Right lobe of liver (tissue), 4 donors: ENCODE results near the gene LRFN2.

ENCODE experiments used
- POLR2A ChIP-seq: fragments of 450-650 bp; IDR thresholded peaks from one replicate; pipeline ENCODE4 v1.6.1; 2017; ENCODE audit warnings: antibody characterized with exemption, mild to moderate bottlenecking
- TF ChIP-seq, protein P1 (sequence below), 4 donors: fragments of 200-600 bp in 3 of 4; fragments of 450-650 bp in 1 of 4; IDR thresholded peaks; one replicate each; pipeline versions ENCODE4 v1.5.1 to v1.8.0; 2016 to 2022; ENCODE audit warnings: antibody characterized with exemption in 4 of 4, mild to moderate bottlenecking in 2 of 4
- donor health status: DM: no; HTN: no; CAD: no.
- donor health status: DM: no; HTN: no; CAD: no.
- donor health status: DM: no; HTN: yes; CAD: no.

DNA sequence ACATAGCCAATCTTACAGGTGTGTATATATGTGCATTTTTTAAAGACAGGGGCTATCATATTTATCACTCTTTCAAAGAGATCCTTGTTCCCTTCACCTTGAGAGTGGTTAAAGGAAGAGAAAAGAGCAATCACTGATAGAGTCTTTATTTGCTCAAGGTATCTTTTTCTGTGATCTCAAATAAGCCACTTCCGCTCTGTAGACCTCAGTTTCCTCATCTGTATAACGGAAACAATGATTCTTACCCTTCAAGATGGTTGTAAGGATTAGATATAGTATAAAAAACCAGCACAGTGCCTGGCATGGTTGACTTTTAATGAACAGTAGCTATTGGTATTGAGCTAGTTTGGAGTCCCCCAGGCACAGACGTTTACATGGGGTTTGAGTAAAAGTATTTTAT is 10.1 kb upstream of the LRFN2 start:
- TF ChIP-seq, protein P1, sequence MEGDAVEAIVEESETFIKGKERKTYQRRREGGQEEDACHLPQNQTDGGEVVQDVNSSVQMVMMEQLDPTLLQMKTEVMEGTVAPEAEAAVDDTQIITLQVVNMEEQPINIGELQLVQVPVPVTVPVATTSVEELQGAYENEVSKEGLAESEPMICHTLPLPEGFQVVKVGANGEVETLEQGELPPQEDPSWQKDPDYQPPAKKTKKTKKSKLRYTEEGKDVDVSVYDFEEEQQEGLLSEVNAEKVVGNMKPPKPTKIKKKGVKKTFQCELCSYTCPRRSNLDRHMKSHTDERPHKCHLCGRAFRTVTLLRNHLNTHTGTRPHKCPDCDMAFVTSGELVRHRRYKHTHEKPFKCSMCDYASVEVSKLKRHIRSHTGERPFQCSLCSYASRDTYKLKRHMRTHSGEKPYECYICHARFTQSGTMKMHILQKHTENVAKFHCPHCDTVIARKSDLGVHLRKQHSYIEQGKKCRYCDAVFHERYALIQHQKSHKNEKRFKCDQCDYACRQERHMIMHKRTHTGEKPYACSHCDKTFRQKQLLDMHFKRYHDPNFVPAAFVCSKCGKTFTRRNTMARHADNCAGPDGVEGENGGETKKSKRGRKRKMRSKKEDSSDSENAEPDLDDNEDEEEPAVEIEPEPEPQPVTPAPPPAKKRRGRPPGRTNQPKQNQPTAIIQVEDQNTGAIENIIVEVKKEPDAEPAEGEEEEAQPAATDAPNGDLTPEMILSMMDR (IDR thresholded peaks at IDR 0.05), result no peak
- no peak for TF ChIP-seq POLR2A
